A673 (cell line): ENCODE data around the gene AQP6. TPM values are rescaled to one million over a fixed set of nuclear protein-coding genes. Genes with fewer than 3 reads are reported as not detected.

Experiments
- BruUV-seq: library from RNA; stranded (reverse); fragments of 400-500 nt; replicated peaks from 2 replicates; lab custom pipeline; 2021; lab: Mats Ljungman, UMichigan
- CTCF ChIA-PET: fragments of 300-600 bp; sonication (Branson Sonifier 250); formaldehyde crosslinking; loops from one replicate; lab custom pipeline; 2022; ENCODE audit warnings: antibody characterized with exemption; lab: Charles Lee
- POLR2A ChIA-PET: fragments of 300-600 bp; sonication (Branson Sonifier 250); formaldehyde crosslinking; loops from one replicate; lab custom pipeline; 2022; ENCODE audit warnings: antibody characterized with exemption; ENCODE audit not compliant: low non-redundant PET; lab: Charles Lee
- DNase-seq: peaks from one replicate; pipeline ENCODE4 v3.0.0-alpha.2; 2015; ENCODE audit warnings: low spot score
- H3K27ac ChIP-seq: fragments of 200-600 bp; sonication (generic); 2 replicates; pipeline ENCODE4 v1.5.1; 2016; ENCODE audit warnings: mixed run types, low read depth, mild to moderate bottlenecking, mixed read lengths, antibody characterized with exemption, low read length; ENCODE audit not compliant: poor library complexity, severe bottlenecking
- H3K27me3 ChIP-seq: fragments of 200-600 bp; sonication (generic); replicated peaks from 2 replicates; pipeline ENCODE4 v1.6.1; 2017; ENCODE audit warnings: mixed run types, low read depth, mild to moderate bottlenecking, mixed read lengths, antibody characterized with exemption, low read length; ENCODE audit not compliant: insufficient read depth, poor library complexity
- H3K36me3 ChIP-seq: fragments of 200-600 bp; sonication (generic); 2 replicates; pipeline ENCODE4 v1.6.1; 2016; ENCODE audit warnings: mixed run types, mild to moderate bottlenecking, mixed read lengths, antibody characterized with exemption, low read length; ENCODE audit not compliant: insufficient read depth, poor library complexity, severe bottlenecking
- H3K4me1 ChIP-seq: fragments of 200-600 bp; sonication (generic); 2 replicates; pipeline ENCODE4 v1.6.1; 2017; ENCODE audit warnings: mixed run types, mild to moderate bottlenecking, mixed read lengths, antibody characterized with exemption, low read length; ENCODE audit not compliant: insufficient read depth, poor library complexity, severe bottlenecking
- H3K4me3 ChIP-seq: fragments of 200-600 bp; sonication (generic); 2 replicates; pipeline ENCODE4 v1.5.1; 2016; ENCODE audit warnings: low read depth, mixed run types, mild to moderate bottlenecking, mixed read lengths, low read length; ENCODE audit not compliant: poor library complexity, severe bottlenecking
- H3K9me3 ChIP-seq: fragments of 200-600 bp; sonication (generic); 2 replicates; pipeline ENCODE4 v1.6.1; 2016; ENCODE audit warnings: mixed run types, low read depth, mild to moderate bottlenecking, mixed read lengths, antibody characterized with exemption, low read length; ENCODE audit not compliant: poor library complexity, severe bottlenecking
- EZH2 ChIP-seq: fragments of 200-600 bp; sonication (generic); IDR thresholded peaks from 2 replicates; pipeline ENCODE4 v1.6.1; 2017; ENCODE audit warnings: borderline replicate concordance, low read depth, mild to moderate bottlenecking, mixed read lengths, antibody characterized with exemption, low read length; ENCODE audit not compliant: poor library complexity, severe bottlenecking
- intact Hi-C: fragments of 100-400 bp; cut with micrococcal nuclease; formaldehyde crosslinking; loops from one replicate; pipeline ENCODE4 v1.10.0; 2022; ENCODE audit not compliant: unreplicated experiment
- total RNA-seq: library from RNA; stranded (reverse); gene quantifications from 2 replicates; pipeline ENCODE4 v1.2.3, GENCODE V29; 2021
- TF ChIP-seq, protein P1 (sequence below): fragments of 300-800, 200-600 bp; sonication (generic); conservative IDR thresholded peaks from 2 replicates; pipeline ENCODE4 v1.5.1; 2017; ENCODE audit warnings: low read depth, mild to moderate bottlenecking, antibody characterized with exemption, low read length, moderate library complexity, mixed read lengths

Gene AQP6
- total RNA-seq, 1 experiment from 2014 or later: not detected

DNA sequence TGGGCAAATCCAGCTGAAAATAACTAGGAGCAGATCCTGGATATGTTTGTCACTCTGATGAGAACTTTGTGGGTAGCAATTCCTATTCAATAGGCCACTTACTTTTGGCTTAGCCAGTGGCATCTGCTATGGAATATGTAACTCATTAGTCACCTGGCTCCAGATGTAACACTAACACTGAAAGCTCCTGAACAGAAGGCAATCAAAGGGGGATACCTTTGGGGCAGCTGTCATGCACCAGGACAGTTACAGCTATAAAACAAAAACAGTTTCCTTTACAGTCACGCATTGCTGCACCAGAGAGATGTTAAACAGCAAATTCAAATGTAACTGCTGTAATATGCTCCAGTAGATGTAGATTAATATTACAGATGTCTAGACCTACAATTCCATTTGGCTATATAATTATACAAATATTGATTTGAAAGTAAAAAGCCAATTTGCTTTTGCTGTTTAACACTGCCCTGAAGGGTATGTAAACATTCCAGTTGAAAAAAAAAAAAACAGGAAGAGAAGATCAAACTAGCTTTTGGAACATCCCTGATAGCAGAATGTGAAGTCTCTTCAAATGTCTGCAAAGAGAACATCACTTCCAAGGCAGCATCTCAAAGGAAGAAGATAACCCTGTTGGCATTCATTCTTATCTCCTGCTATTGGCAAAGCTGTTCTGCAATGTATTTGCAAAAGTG is 34.2 kb downstream of the AQP6 start:
- no peak overlapping the region for H3K27ac ChIP-seq
- H3K9me3 ChIP-seq: no peaks in the 10 kb centered on the region
- no TSS peak for BruUV-seq
- ChIA-PET CTCF (no interaction called here), POLR2A (no interaction called here)
- H3K4me1 ChIP-seq: no peaks in the 10 kb centered on the region
- H3K27me3 ChIP-seq: no peaks in the 10 kb centered on the region
- peaks cover 83% of the 10 kb centered on the region for H3K36me3 ChIP-seq
- no peak overlapping the region for H3K4me3 ChIP-seq
- DNase-seq: no peak
- TF ChIP-seq, protein P1, sequence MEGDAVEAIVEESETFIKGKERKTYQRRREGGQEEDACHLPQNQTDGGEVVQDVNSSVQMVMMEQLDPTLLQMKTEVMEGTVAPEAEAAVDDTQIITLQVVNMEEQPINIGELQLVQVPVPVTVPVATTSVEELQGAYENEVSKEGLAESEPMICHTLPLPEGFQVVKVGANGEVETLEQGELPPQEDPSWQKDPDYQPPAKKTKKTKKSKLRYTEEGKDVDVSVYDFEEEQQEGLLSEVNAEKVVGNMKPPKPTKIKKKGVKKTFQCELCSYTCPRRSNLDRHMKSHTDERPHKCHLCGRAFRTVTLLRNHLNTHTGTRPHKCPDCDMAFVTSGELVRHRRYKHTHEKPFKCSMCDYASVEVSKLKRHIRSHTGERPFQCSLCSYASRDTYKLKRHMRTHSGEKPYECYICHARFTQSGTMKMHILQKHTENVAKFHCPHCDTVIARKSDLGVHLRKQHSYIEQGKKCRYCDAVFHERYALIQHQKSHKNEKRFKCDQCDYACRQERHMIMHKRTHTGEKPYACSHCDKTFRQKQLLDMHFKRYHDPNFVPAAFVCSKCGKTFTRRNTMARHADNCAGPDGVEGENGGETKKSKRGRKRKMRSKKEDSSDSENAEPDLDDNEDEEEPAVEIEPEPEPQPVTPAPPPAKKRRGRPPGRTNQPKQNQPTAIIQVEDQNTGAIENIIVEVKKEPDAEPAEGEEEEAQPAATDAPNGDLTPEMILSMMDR: no peak
- no peak for TF ChIP-seq EZH2
- intact Hi-C loops: no loop called here

DNA sequence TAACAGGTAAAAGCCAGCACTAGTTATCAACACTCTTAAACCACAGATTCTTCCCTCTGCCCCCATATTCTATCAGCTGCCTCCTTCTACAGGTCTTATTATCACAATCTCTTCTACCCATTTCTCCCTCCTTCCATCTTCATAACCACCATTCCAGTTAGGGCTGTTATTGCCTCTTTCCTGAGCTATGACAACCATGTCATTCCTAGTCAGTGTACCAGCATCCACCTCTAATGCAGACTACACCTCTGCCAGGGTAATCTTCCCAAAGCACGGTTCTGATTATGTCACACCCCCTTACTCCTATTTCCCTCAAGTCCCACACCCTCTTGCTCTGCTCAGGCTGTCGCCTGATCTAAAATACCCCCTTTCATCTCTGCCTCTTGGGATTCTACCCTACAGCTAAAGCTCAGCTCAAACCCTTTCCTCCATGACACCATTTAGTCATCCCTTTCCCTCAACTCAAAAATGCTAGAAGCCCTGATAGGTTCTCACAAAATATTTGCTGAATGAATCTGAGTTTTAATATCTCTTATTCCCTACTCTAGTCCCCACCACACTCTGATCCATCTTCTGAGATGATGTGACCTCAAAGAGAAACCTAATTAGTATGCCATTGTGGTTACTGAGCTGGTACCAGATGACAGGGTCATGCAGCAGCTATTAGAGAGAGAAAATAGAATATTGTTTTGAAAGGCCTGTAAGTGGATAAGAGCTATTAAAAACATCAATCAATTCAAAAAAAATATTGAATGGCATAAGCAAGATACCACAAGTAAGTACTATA is 40.8 kb downstream of the AQP6 start:
- no TSS peak for BruUV-seq
- peaks cover 13% of the 10 kb centered on the region for H3K4me1 ChIP-seq
- ChIA-PET POLR2A (interaction anchor here (0.9 kb wide), 1 partner anchor 23 kb away, joined by 6 read pairs; no protein-coding TSS in a partner anchor), CTCF (no interaction called here)
- H3K27ac ChIP-seq: no peak overlapping the region
- TF ChIP-seq EZH2: no peak
- TF ChIP-seq, protein P1: no peak
- intact Hi-C loops: no loop called here
- DNase-seq: no peak
- H3K36me3 ChIP-seq: peaks cover 58% of the 10 kb centered on the region
- H3K9me3 ChIP-seq: no peaks in the 10 kb centered on the region
- no peak overlapping the region for H3K4me3 ChIP-seq
- no peaks in the 10 kb centered on the region for H3K27me3 ChIP-seq

DNA sequence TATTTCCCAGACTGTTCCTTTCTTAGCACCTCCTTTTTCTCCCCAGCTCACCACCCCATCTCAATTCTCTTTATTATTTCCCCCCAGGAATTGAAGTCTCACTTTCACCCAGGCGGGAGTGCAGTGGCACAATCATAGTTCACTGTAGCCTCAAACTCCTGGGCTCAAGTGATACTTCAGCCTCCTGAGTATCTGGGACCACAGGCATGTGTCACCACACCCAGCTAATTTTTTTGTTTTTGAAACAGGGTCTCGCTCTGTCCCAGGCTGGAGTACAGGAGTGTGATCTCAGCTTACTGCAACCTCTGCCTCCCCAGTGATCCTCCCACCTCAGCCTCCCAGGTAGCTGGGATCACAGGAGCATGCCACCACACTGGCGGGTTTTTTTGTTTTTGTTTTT is 41.6 kb downstream of the AQP6 start:
- POLR2A ChIA-PET: interaction anchor here (0.9 kb wide), 1 partner anchor 22 kb away, joined by 6 read pairs; no protein-coding TSS in a partner anchor
- no peaks in the 10 kb centered on the region for H3K9me3 ChIP-seq
- peaks cover 16% of the 10 kb centered on the region for H3K4me1 ChIP-seq
- H3K27me3 ChIP-seq: no peaks in the 10 kb centered on the region
- intact Hi-C loops: no loop called here
- peaks cover 50% of the 10 kb centered on the region for H3K36me3 ChIP-seq
- CTCF ChIA-PET: no interaction called here
- no TSS peak for BruUV-seq
- no peak overlapping the region for H3K4me3 ChIP-seq
- TF ChIP-seq, protein P1: no peak
- no peak for TF ChIP-seq EZH2
- H3K27ac ChIP-seq: no peak overlapping the region
- no peak for DNase-seq
